ENCODE data around the gene RANBP6. TPM values are rescaled to one million over a fixed set of nuclear protein-coding genes. Genes with fewer than 3 reads are reported as not detected.

The RANBP6 gene
- total and polyA plus RNA-seq, 7 donors = 2.5 to 13.6 (median 10.2) TPM

- H3K4me3 ChIP-seq = no peak overlapping the region
- no peaks in the 10 kb centered on the region for H3K36me3 ChIP-seq
- no peaks in the 10 kb centered on the region for H3K9me3 ChIP-seq
- H3K27me3 ChIP-seq = no peaks in the 10 kb centered on the region
- intact Hi-C loops (cut with DNase I) = no loop called here
- TF ChIP-seq POLR2AphosphoS5 (IDR thresholded peaks at IDR 0.05) (no peak), CTCF (IDR thresholded peaks at IDR 0.05) (no peak), EP300 (IDR thresholded peaks at IDR 0.05) (no peak), POLR2A (IDR thresholded peaks at IDR 0.05) (no peak)
- H3K27ac ChIP-seq = no peak overlapping the region
- WGBS, 2 donors = 90 to 94% methylated on average over 4 of the region's 4 CpGs
- no peak for DNase-seq
- H3K4me1 ChIP-seq = no peaks in the 10 kb centered on the region
These were observed 29.9 kb upstream of the RANBP6 start for GRCh38 chr9:6045364-6045763.

GRCh38 chr9:6040077-6040476 lies 24.7 kb upstream of the RANBP6 start:
- 82 to 87% methylated on average over 3 of the region's 3 CpGs for WGBS, 2 donors
- TF ChIP-seq EP300 (IDR thresholded peaks at IDR 0.05) (no peak), POLR2AphosphoS5 (IDR thresholded peaks at IDR 0.05) (no peak), POLR2A (IDR thresholded peaks at IDR 0.05) (no peak), CTCF (IDR thresholded peaks at IDR 0.05) (no peak)
- DNase-seq = no peak
- Histone ChIP-seq H3K27me3 (no peaks in the 10 kb centered on the region), H3K27ac (no peak overlapping the region), H3K4me3 (no peak overlapping the region), H3K36me3 (no peaks in the 10 kb centered on the region), H3K9me3 (no peaks in the 10 kb centered on the region), H3K4me1 (no peaks in the 10 kb centered on the region)
- intact Hi-C loops (cut with DNase I) = no loop called here

DNA sequence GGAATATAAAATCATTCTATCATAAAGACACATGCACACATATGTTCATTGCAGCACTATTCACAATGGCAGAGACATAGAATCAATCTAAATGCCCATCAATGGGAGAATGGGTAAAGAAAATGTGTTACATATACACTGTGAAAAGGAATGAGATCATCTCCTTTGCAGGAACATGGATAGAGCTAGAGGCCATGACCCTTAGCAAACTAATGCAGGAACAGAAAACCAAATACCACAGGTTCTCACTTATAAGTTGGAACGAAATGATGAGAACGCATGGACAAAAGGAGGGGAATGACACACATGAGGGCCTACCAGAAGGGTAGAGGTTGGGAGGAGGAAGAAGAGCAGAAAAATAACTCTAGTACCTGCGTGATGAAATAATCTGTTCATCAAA lies 21.0 kb upstream of the RANBP6 start:
- Histone ChIP-seq H3K27ac (no peak overlapping the region), H3K4me3 (no peak overlapping the region), H3K4me1 (no peaks in the 10 kb centered on the region), H3K27me3 (no peaks in the 10 kb centered on the region), H3K36me3 (no peaks in the 10 kb centered on the region), H3K9me3 (no peaks in the 10 kb centered on the region)
- DNase-seq = no peak
- 93 to 94% methylated on average over 3 of the region's 3 CpGs for WGBS, 2 donors
- TF ChIP-seq CTCF (IDR thresholded peaks at IDR 0.05) (no peak), EP300 (IDR thresholded peaks at IDR 0.05) (no peak), POLR2A (IDR thresholded peaks at IDR 0.05) (no peak), POLR2AphosphoS5 (IDR thresholded peaks at IDR 0.05) (no peak)
- intact Hi-C loops (cut with DNase I) = no loop called here

DNA sequence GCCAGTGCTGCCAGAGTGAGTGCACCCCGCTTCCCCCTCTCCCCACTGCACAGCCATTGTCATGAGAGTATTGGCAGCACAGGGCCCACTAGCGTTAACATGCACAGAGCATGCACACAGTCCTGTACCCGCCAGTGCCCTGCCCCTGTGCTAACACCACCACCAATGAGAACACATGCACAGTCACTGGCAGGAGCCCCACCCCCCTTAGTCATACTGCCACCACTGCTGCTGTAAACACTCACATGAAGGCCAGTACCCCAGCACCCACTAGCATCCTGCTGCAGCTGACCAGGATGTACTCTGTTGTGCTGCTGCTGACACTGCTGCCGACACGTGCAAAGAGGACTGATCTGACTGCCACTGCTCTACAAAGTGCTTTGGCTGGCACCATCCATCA lies 19.5 kb upstream of the RANBP6 start:
- Histone ChIP-seq H3K27me3 (no peaks in the 10 kb centered on the region), H3K27ac (no peak overlapping the region), H3K36me3 (no peaks in the 10 kb centered on the region), H3K4me1 (no peaks in the 10 kb centered on the region), H3K9me3 (no peaks in the 10 kb centered on the region), H3K4me3 (no peak overlapping the region)
- 77 to 81% methylated on average over 5 of the region's 5 CpGs for WGBS, 2 donors
- intact Hi-C loops (cut with DNase I) = no loop called here
- TF ChIP-seq POLR2AphosphoS5 (IDR thresholded peaks at IDR 0.05) = no peak
- no peak for TF ChIP-seq EP300 (IDR thresholded peaks at IDR 0.05)
- TF ChIP-seq POLR2A (IDR thresholded peaks at IDR 0.05) = no peak
- TF ChIP-seq CTCF (IDR thresholded peaks at IDR 0.05) = no peak
- DNase-seq = no peak

DNA sequence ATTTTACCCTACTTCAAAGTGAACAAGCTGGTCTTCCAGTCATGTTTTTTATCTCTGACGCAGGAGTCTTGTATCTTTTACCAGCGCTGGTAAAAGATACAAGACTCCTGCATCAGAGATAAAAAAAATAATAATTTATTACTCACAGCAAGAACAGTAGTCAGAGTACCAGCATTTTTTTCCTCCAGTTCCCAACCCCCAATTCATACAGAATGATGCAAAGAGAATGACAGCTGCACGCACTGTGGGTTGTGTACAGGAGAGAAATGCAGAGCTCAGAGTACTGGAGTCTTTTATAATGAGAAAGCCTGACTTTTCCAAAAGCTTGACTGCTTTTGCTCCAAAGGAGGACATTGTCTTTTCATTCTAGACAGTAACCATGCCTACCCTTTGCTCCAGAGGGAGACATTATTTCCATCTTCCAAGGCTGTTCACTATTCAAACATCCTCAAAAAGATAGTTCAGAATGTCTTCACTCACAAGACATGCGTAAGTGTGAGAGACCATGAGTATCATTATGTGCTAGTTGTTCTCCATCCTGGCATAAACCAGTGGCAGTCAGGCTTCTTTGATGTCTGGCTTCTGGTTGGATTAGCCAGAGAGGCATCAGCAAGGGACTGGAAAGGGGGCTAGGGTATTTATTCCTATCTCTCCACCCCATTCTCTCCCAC lies 14.3 kb upstream of the RANBP6 start:
- Histone ChIP-seq H3K27ac (no peak overlapping the region), H3K36me3 (no peaks in the 10 kb centered on the region), H3K4me3 (no peak overlapping the region), H3K27me3 (no peaks in the 10 kb centered on the region), H3K4me1 (no peaks in the 10 kb centered on the region), H3K9me3 (no peaks in the 10 kb centered on the region)
- no peak for DNase-seq
- no peak for TF ChIP-seq POLR2A (IDR thresholded peaks at IDR 0.05)
- no peak for TF ChIP-seq POLR2AphosphoS5 (IDR thresholded peaks at IDR 0.05)
- no peak for TF ChIP-seq EP300 (IDR thresholded peaks at IDR 0.05)
- TF ChIP-seq CTCF (IDR thresholded peaks at IDR 0.05) = no peak
- intact Hi-C loops (cut with DNase I) = no loop called here
- WGBS, 2 donors = 56 to 78% methylated on average over 4 of the region's 4 CpGs

Data from sigmoid colon (tissue), 7 donors.